Ovary (tissue), 9 donors: ENCODE data around the gene SLC12A5. TPM values are rescaled to one million over a fixed set of nuclear protein-coding genes. Genes with fewer than 3 reads are reported as not detected.

Experiments
- DNase-seq, 5 donors: peaks; one replicate each; pipeline ENCODE4 v3.0.0-alpha.2; 2019 to 2020
- H3K27ac ChIP-seq, 2 donors: fragments of 200-600 bp; one replicate each; pipeline versions ENCODE4 v1.5.1 to v1.8.0; 2019 to 2022
- H3K27me3 ChIP-seq: fragments of 200-600 bp; one replicate; pipeline ENCODE4 v1.8.0; 2022
- H3K36me3 ChIP-seq: fragments of 200-600 bp; sonication (generic); one replicate; pipeline ENCODE4 v1.5.1; 2019
- H3K4me1 ChIP-seq: one replicate; pipeline ENCODE4 v1.8.1; 2013; ENCODE audit warnings: mild to moderate bottlenecking, moderate library complexity; ENCODE audit not compliant: insufficient read depth
- H3K4me3 ChIP-seq: fragments of 200-600 bp; sonication (generic); one replicate; pipeline ENCODE4 v1.5.1; 2017
- H3K9me3 ChIP-seq, 2 donors: fragments of 200-600 bp in 1 of 2; sonication (generic) in 1 of 2; one replicate each; pipeline versions ENCODE4 v1.5.1 to v1.8.1; 2013 to 2019; ENCODE audit warnings: mild to moderate bottlenecking in 1 of 2, moderate library complexity in 1 of 2
- CTCF ChIP-seq, 3 donors: fragments of 450-650 bp in 2 of 3; fragments of 200-600 bp in 1 of 3; IDR thresholded peaks; one replicate each; pipeline versions ENCODE4 v1.5.1 to v1.8.0; 2016 to 2022; ENCODE audit warnings: antibody characterized with exemption in 3 of 3, mild to moderate bottlenecking in 1 of 3
- EP300 ChIP-seq: sonication (generic); formaldehyde crosslinking; IDR thresholded peaks from one replicate; pipeline ENCODE4 v1.6.1; 2017; ENCODE audit warnings: antibody characterized with exemption
- POLR2A ChIP-seq: fragments of 450-650 bp; IDR thresholded peaks from one replicate; pipeline ENCODE4 v1.6.1; 2017; ENCODE audit warnings: antibody characterized with exemption, mild to moderate bottlenecking, moderate library complexity
- WGBS, 3 donors: extraction: QIAGEN DNeasy Blood & Tissue Kit in 1 of 3; methylation state at CpG; one replicate each; pipeline versions ENCODE4 v1.1.5 to v1.1.7; 2013 to 2017; 5-methylcytosine and 5-hydroxymethylcytosine counted together
- intact Hi-C, 4 donors: fragments of 100-400 bp; cut with DNase I; formaldehyde crosslinking; loops; one replicate each; pipeline versions ENCODE4 v1.11.0 to v1.15.1; 2022 to 2023
- polyA plus RNA-seq, 2 donors: library from polyadenylated mRNA; stranded (reverse); fragments of 200-250 nt in 1 of 2; fragments of 350-450 nt in 1 of 2; fragmentation: Illumina TruSeq in 1 of 2; extraction: RNeasy Lipid Tissue Mini Kit (QIAGEN cat#74804) in 1 of 2; gene quantifications; one replicate each; pipeline ENCODE4 v1.2.3, GENCODE V29; 2013 to 2014
- total RNA-seq, 7 donors: library from RNA; depleted of rRNA in 2 of 7; stranded (reverse); fragments of >200 nt in 2 of 7; fragmentation: NEBNext Ultra II Directional in 3 of 7; extraction: Animal tissue kit (Norgen Biotek cat#: 25700) in 3 of 7; gene quantifications; one replicate each; pipeline versions ENCODE4 v1.1.0 to v1.2.4, GENCODE V29; 2016 to 2023
- donor health status: DM: no; HTN: no; CAD: no; lungs with moderate emphysema.
- donor health status: DM: no; HTN: no; CAD: no.
- donor health status: Bipolar disorder and iron deficiency.
- donor health status: DM: yes; HTN: yes; CAD: no.
- donor health status: DM: no; HTN: no; CAD: no.
- donor health status: DM: yes; HTN: yes; CAD: no.

The SLC12A5 gene
- total and polyA plus RNA-seq, 9 donors = 1.1 to 3.8 (median 1.4) TPM; not detected in 2

- intact Hi-C loops = no loop called here
- TF ChIP-seq CTCF (IDR thresholded peaks at IDR 0.05) (no peak), EP300 (no peak), POLR2A (no peak)
- no peaks in the 10 kb centered on the region for H3K27me3 ChIP-seq
- WGBS, 3 donors = 14 to 48% (median 22%) methylated on average over 4 of the region's 4 CpGs
- H3K4me1 ChIP-seq = no peaks in the 10 kb centered on the region
- H3K4me3 ChIP-seq = no peak overlapping the region
- H3K36me3 ChIP-seq = no peaks in the 10 kb centered on the region
- no peaks in the 10 kb centered on the region for H3K9me3 ChIP-seq
- H3K27ac ChIP-seq = no peak overlapping the region
- no peak for DNase-seq
Measured at GRCh38 chr20:46004187-46004586, 24.8 kb upstream of the SLC12A5 start.

- Histone ChIP-seq H3K9me3 (no peaks in the 10 kb centered on the region), H3K4me1 (no peaks in the 10 kb centered on the region), H3K36me3 (no peaks in the 10 kb centered on the region), H3K27ac (no peak overlapping the region), H3K27me3 (no peaks in the 10 kb centered on the region), H3K4me3 (no peak overlapping the region)
- no peak for TF ChIP-seq CTCF (IDR thresholded peaks at IDR 0.05)
- no peak for TF ChIP-seq POLR2A
- TF ChIP-seq EP300 = no peak
- DNase-seq = no peak
- 10 to 14% (median 11%) methylated on average over 3 of the region's 3 CpGs for WGBS, 3 donors
- intact Hi-C loops = no loop called here
Measured at GRCh38 chr20:46004889-46005473, 24.0 kb upstream of the SLC12A5 start.

GRCh38 chr20:46006022-46006705 is 22.9 kb upstream of the SLC12A5 start:
- intact Hi-C loops = no loop called here
- no peaks in the 10 kb centered on the region for H3K4me1 ChIP-seq
- no peaks in the 10 kb centered on the region for H3K9me3 ChIP-seq
- WGBS, 3 donors = 69 to 75% (median 69%) methylated on average over 6 of the region's 6 CpGs
- no peak for DNase-seq
- peaks cover 5% of the 10 kb centered on the region for H3K27me3 ChIP-seq
- TF ChIP-seq EP300 (no peak), POLR2A (no peak), CTCF (IDR thresholded peaks at IDR 0.05) (no peak)
- H3K4me3 ChIP-seq = no peak overlapping the region
- H3K27ac ChIP-seq = no peak overlapping the region
- no peaks in the 10 kb centered on the region for H3K36me3 ChIP-seq

GRCh38 chr20:46006964-46007363 is 22.1 kb upstream of the SLC12A5 start:
- intact Hi-C loops = no loop called here
- Histone ChIP-seq H3K4me3 (no peak overlapping the region), H3K27ac (no peak overlapping the region), H3K36me3 (no peaks in the 10 kb centered on the region), H3K9me3 (no peaks in the 10 kb centered on the region), H3K4me1 (no peaks in the 10 kb centered on the region), H3K27me3 (peaks cover 5% of the 10 kb centered on the region)
- TF ChIP-seq CTCF (IDR thresholded peaks at IDR 0.05) = no peak
- no peak for TF ChIP-seq POLR2A
- TF ChIP-seq EP300 = no peak
- no peak for DNase-seq
- WGBS, 3 donors = 81 to 84% (median 83%) methylated on average over 11 of the region's 11 CpGs
